Breast epithelium (tissue), 4 donors: Measurements from ENCODE around the gene UGT1A7. TPM values are rescaled to one million over a fixed set of nuclear protein-coding genes. Genes with fewer than 3 reads are reported as not detected.

ENCODE experiments used
- DNase-seq, 2 donors: peaks; one replicate each; pipeline ENCODE4 v3.0.0-alpha.2; 2019; ENCODE audit warnings: low spot score in 2 of 2
- H3K27ac ChIP-seq, 2 donors: fragments of 200-600 bp; sonication (generic) in 1 of 2; one replicate each; pipeline ENCODE4 v1.5.1; 2016 to 2019; ENCODE audit warnings: mild to moderate bottlenecking in 1 of 2
- H3K27me3 ChIP-seq, 2 donors: fragments of 200-600 bp; sonication (generic) in 1 of 2; one replicate each; pipeline versions ENCODE4 v1.5.1 to v1.6.0; 2017 to 2019; ENCODE audit warnings: control low read depth in 1 of 2, mild to moderate bottlenecking in 1 of 2
- H3K36me3 ChIP-seq: fragments of 200-600 bp; one replicate; pipeline ENCODE4 v1.5.1; 2019
- H3K4me1 ChIP-seq, 2 donors: fragments of 200-600 bp; sonication (generic); one replicate each; pipeline ENCODE4 v1.5.1; 2016 to 2019; ENCODE audit warnings: control low read depth in 1 of 2
- H3K4me3 ChIP-seq, 3 donors: fragments of 200-600 bp; sonication (generic); 1 replicate in 2 of 3; 2 replicates in 1 of 3; pipeline ENCODE4 v1.5.1; 2016 to 2019; ENCODE audit warnings: mild to moderate bottlenecking in 3 of 3, moderate library complexity in 2 of 3
- H3K9me3 ChIP-seq, 2 donors: fragments of 200-600 bp; sonication (generic) in 1 of 2; one replicate each; pipeline ENCODE4 v1.5.1; 2016 to 2019; ENCODE audit warnings: control low read depth in 1 of 2
- CTCF ChIP-seq, 3 donors: fragments of 450-650 bp; IDR thresholded peaks; one replicate each; pipeline ENCODE4 v1.5.1; 2016 to 2017; ENCODE audit warnings: antibody characterized with exemption in 3 of 3, mild to moderate bottlenecking in 3 of 3, moderate library complexity in 3 of 3
- POLR2A ChIP-seq: fragments of 450-650 bp; IDR thresholded peaks from one replicate; pipeline ENCODE4 v1.6.1; 2016; ENCODE audit warnings: antibody characterized with exemption, mild to moderate bottlenecking, moderate library complexity
- POLR2AphosphoS5 ChIP-seq, 3 donors: sonication (generic); formaldehyde crosslinking; IDR thresholded peaks; one replicate each; pipeline ENCODE4 v1.6.1; 2017; ENCODE audit warnings: antibody characterized with exemption in 3 of 3
- intact Hi-C: fragments of 100-400 bp; cut with DNase I; formaldehyde crosslinking; loops from one replicate; pipeline ENCODE4 v1.15.1; 2023; ENCODE audit warnings: low total_unique reads
- total RNA-seq, 3 donors: library from RNA; depleted of rRNA; stranded (reverse); fragments of >200 nt; gene quantifications; one replicate each; pipeline ENCODE4 v1.1.0, GENCODE V29; 2016

The UGT1A7 gene
- total RNA-seq, 3 donors from 2014 or later: not detected

- Histone ChIP-seq H3K9me3 (no peaks in the 10 kb centered on the region), H3K4me3 (no peak overlapping the region), H3K4me1 (no peaks in the 10 kb centered on the region), H3K27ac (no peak overlapping the region), H3K27me3 (no peaks in the 10 kb centered on the region), H3K36me3 (no peaks in the 10 kb centered on the region)
- no peak for DNase-seq
- TF ChIP-seq POLR2AphosphoS5 (IDR thresholded peaks at IDR 0.05) (no peak), CTCF (IDR thresholded peaks at IDR 0.05) (no peak), POLR2A (no peak)
- intact Hi-C loops: no loop called here
Measured at GRCh38 chr2:233807966-233808935, 126.5 kb downstream of the UGT1A7 start.

GRCh38 chr2:233810385-233810784, 128.7 kb downstream of the UGT1A7 start:
- Histone ChIP-seq H3K27me3 (no peaks in the 10 kb centered on the region), H3K27ac (no peak overlapping the region), H3K9me3 (no peaks in the 10 kb centered on the region), H3K4me1 (no peaks in the 10 kb centered on the region), H3K36me3 (no peaks in the 10 kb centered on the region), H3K4me3 (no peak overlapping the region)
- no peak for DNase-seq
- intact Hi-C loops: no loop called here
- TF ChIP-seq CTCF (IDR thresholded peaks at IDR 0.05) (no peak), POLR2AphosphoS5 (IDR thresholded peaks at IDR 0.05) (no peak), POLR2A (no peak)

GRCh38 chr2:233811087-233811486, 129.4 kb downstream of the UGT1A7 start:
- no peaks in the 10 kb centered on the region for H3K27me3 ChIP-seq
- intact Hi-C loops: no loop called here
- H3K4me1 ChIP-seq: no peaks in the 10 kb centered on the region
- H3K27ac ChIP-seq: no peak overlapping the region
- H3K4me3 ChIP-seq: no peak overlapping the region
- no peak for DNase-seq
- no peaks in the 10 kb centered on the region for H3K9me3 ChIP-seq
- TF ChIP-seq POLR2A: no peak
- TF ChIP-seq CTCF (IDR thresholded peaks at IDR 0.05): no peak
- no peaks in the 10 kb centered on the region for H3K36me3 ChIP-seq

- TF ChIP-seq CTCF (IDR thresholded peaks at IDR 0.05): no peak
- TF ChIP-seq POLR2A: no peak
- TF ChIP-seq POLR2AphosphoS5 (IDR thresholded peaks at IDR 0.05): no peak
- no peak for DNase-seq
- Histone ChIP-seq H3K27me3 (no peaks in the 10 kb centered on the region), H3K36me3 (no peaks in the 10 kb centered on the region), H3K4me3 (no peak overlapping the region), H3K4me1 (no peaks in the 10 kb centered on the region), H3K27ac (no peak overlapping the region), H3K9me3 (no peaks in the 10 kb centered on the region)
- intact Hi-C loops: no loop called here
Measured at GRCh38 chr2:233811732-233812131, 130.0 kb downstream of the UGT1A7 start.

- no peak for DNase-seq
- Histone ChIP-seq H3K9me3 (no peaks in the 10 kb centered on the region), H3K36me3 (no peaks in the 10 kb centered on the region), H3K4me3 (no peak overlapping the region), H3K27ac (no peak overlapping the region), H3K4me1 (no peaks in the 10 kb centered on the region), H3K27me3 (no peaks in the 10 kb centered on the region)
- intact Hi-C loops: no loop called here
- TF ChIP-seq CTCF (IDR thresholded peaks at IDR 0.05) (no peak), POLR2A (no peak), POLR2AphosphoS5 (IDR thresholded peaks at IDR 0.05) (no peak)
Measured at GRCh38 chr2:233813236-233814055, 131.7 kb downstream of the UGT1A7 start.
